Measurements from ENCODE around the gene SPDYA. TPM values are rescaled to one million over a fixed set of nuclear protein-coding genes. Genes with fewer than 3 reads are reported as not detected.

SPDYA gene
- total RNA-seq, 1 donor from 2014 or later, result 4.2 TPM

Other genes starting within 250 kb of the SPDYA start
- gene PPP1CB, start 59.0 kb upstream of the SPDYA start, total RNA-seq, result 352 TPM
- 11.6 TPM for gene TRMT61B, start 59.5 kb downstream of the SPDYA start, total RNA-seq
- 70.2 TPM for gene WDR43, start 83.8 kb downstream of the SPDYA start, total RNA-seq
- gene TOGARAM2, start 170.5 kb downstream of the SPDYA start, total RNA-seq, result 0.82 TPM